Chondrocyte (in vitro differentiated cells): ENCODE measurements around the gene IL1R2. TPM values are rescaled to one million over a fixed set of nuclear protein-coding genes. Genes with fewer than 3 reads are reported as not detected.
"Not testable (repeated sequence)": the region's sequence is repeated elsewhere in the genome, so short reads cannot be mapped to it uniquely, and the experiment has no call there.

Source experiments
- DNase-seq: peaks from one replicate; pipeline ENCODE4 v3.0.0; 2021; ENCODE audit warnings: mixed read lengths, low spot score
- H3K27ac Mint-ChIP-seq: one replicate; pipeline ENCODE4 v1.8.0; 2021; ENCODE audit warnings: mild to moderate bottlenecking, moderate library complexity, mixed read lengths; ENCODE audit not compliant: unreplicated experiment
- H3K27me3 Mint-ChIP-seq: 2 replicates; pipeline ENCODE4 v1.8.0; 2021; ENCODE audit warnings: low read depth, mixed read lengths
- H3K36me3 Mint-ChIP-seq: 2 replicates; pipeline ENCODE4 v1.8.0; 2021; ENCODE audit warnings: low read depth, mixed read lengths
- H3K4me1 Mint-ChIP-seq: 2 replicates; pipeline ENCODE4 v1.8.0; 2021; ENCODE audit warnings: low read depth, mild to moderate bottlenecking, mixed read lengths
- H3K4me3 Mint-ChIP-seq: one replicate; pipeline ENCODE4 v1.8.0; 2021; ENCODE audit warnings: mild to moderate bottlenecking, moderate library complexity, mixed read lengths; ENCODE audit not compliant: unreplicated experiment
- H3K9me3 Mint-ChIP-seq: 2 replicates; pipeline ENCODE4 v1.8.0; 2021; ENCODE audit warnings: low read depth, mixed read lengths
- CTCF ChIP-seq: fragments of 200-600 bp; sonication (generic); IDR thresholded peaks from 2 replicates; pipeline ENCODE4 v1.5.0; 2021; ENCODE audit warnings: antibody characterized with exemption, mild to moderate bottlenecking, moderate library complexity
- total RNA-seq: library from RNA; stranded (reverse); gene quantifications from 3 replicates; pipeline ENCODE4 v1.2.1, GENCODE V29; 2021

Gene IL1R2
- total RNA-seq, 1 donor from 2014 or later, result not detected

DNA sequence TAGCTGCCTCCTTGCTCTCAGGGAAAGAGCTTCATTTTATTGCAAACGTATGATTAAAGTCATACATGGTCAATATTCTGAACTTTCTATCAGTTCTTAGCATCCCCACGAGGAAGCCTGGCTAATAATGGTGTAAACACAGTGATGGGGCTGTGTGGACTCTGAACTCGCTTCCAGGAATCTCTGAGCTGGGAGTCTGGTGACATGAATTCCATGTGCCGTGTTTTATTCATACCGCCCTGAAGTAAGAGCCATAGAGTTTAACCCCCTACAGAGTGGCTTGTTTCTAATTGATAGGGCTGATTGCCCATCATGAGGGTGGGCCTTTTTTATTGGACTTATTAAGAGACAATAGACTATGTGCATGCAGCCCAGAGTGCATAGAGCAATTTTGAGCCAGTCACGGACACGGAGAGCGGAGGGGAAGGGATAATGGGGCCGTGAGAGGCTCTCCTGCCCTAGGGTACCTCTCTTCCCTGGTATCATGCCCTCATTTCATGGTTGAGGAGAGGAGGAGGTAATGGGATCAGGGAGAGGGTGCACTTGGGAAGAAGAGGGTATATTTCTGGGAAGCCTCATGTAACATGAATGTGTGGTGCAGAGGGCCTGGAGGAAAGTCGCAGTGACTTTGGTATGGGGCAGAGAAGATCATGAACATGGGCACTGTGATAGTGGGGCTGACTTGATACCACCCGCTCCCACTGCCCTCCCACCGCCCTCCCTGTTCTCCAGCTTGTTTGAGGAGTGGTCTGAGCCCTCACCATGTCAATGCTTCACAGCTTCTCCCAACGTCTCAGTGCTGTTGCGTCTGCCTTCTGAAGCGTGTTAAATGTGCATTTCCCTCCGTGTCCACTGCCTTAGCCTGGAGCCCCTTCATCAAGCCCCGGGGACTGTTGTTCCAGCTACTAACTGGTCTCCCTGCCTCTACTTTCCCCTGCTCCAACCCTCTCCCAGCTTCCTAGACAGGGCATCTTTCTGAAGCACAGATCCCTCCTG is 73.2 kb downstream of the IL1R2 start:
- Mint-ChIP-seq H3K9me3 (peaks cover 5% of the 10 kb centered on the region), H3K27ac (peak overlapping the region; percentile 90), H3K27me3 (no peaks in the 10 kb centered on the region), H3K36me3 (peaks cover 2% of the 10 kb centered on the region), H3K4me3 (peak overlapping the region; percentile 0), H3K4me1 (peaks cover 58% of the 10 kb centered on the region)
- no peak for TF ChIP-seq CTCF
- no peak for DNase-seq

GRCh38 chr2:102065675-102066252 is 74.0 kb downstream of the IL1R2 start:
- Mint-ChIP-seq H3K4me3 (no peak overlapping the region), H3K4me1 (peaks cover 61% of the 10 kb centered on the region), H3K36me3 (peaks cover 2% of the 10 kb centered on the region), H3K9me3 (peaks cover 5% of the 10 kb centered on the region), H3K27ac (peak overlapping the region; percentile 4), H3K27me3 (no peaks in the 10 kb centered on the region)
- DNase-seq, result no peak
- TF ChIP-seq CTCF, result no peak

DNA sequence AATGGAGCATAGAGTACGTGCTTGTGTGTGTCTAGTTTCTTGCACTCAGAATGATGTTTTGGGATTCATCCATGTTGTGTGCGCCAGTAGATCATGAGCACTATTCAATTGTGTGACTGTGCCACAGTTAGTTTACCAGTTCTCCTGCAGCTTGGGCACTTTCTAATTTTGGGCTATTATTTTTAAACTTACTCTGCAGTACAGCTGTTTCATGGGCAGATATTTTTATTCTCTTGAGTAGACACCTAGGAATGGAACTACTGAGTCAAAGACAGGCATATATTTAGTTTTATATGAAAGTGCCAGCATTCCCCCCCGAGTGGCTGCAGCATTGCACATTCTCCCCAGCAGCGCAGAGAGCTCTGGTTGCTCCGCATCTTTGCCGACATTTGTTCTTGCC is 74.8 kb downstream of the IL1R2 start:
- TF ChIP-seq CTCF, result no peak
- DNase-seq, result no peak
- peaks cover 61% of the 10 kb centered on the region for H3K4me1 Mint-ChIP-seq
- peaks cover 2% of the 10 kb centered on the region for H3K36me3 Mint-ChIP-seq
- peaks cover 5% of the 10 kb centered on the region for H3K9me3 Mint-ChIP-seq
- no peak overlapping the region for H3K27ac Mint-ChIP-seq
- no peaks in the 10 kb centered on the region for H3K27me3 Mint-ChIP-seq
- no peak overlapping the region for H3K4me3 Mint-ChIP-seq

DNA sequence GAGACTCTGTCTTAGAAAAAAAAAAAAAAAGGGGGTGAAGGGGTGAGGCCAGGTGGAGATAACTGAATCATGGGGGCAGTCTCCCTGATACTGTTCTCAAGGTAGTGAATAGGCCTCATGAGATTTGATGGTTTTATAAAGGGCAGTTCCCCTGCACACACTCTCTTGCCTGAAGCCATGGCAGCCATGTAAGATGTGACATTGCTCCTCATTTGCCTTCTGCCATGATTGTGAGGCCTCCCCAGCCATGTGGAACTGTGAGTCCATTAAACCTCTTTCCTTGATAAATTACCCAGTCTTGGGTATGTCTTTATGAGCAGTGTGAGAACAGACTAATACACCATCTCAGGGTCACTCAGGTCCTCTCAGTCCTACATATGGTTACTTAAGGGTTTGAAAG is 76.4 kb downstream of the IL1R2 start:
- H3K9me3 Mint-ChIP-seq, H3K27me3 Mint-ChIP-seq, H3K27ac Mint-ChIP-seq, DNase-seq, H3K4me3 Mint-ChIP-seq, H3K36me3 Mint-ChIP-seq: not testable (repeated sequence)
- H3K4me1 Mint-ChIP-seq, result peaks cover 54% of the 10 kb centered on the region

DNA sequence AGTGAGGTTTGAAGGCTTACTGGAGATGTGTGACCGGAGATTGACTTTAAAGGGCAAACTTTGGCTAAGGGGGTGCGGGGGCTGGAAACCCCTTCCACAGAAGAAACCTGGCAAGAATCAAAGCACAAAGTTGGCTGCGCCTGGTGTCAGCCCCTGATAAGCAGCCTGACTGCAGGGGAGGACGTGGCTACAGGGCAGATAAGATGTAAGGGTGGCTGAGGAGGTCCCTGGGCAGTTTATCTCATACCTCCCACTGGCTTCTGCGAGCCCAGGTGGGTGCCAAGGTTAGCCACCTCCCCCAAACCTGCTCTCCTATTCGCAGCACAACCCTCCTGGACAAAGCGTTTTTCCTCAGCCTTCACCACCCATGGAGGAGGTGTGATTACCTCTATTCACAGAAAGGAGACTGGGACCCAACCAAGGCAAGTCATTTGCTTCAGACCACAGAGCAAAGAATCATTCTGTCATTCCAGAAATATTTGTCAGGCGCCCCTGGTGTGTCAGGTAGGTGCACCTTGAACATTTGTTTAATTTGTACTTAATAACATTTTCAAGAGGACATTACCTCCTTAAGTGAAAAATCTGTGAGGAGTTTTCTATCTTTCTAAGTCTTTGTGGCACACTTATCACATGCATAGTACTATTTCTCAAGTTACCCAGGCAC is 77.7 kb downstream of the IL1R2 start:
- H3K4me3 Mint-ChIP-seq, result no peak overlapping the region
- no peaks in the 10 kb centered on the region for H3K27me3 Mint-ChIP-seq
- TF ChIP-seq CTCF, result no peak
- no peak overlapping the region for H3K27ac Mint-ChIP-seq
- peaks cover 43% of the 10 kb centered on the region for H3K4me1 Mint-ChIP-seq
- no peak for DNase-seq
- H3K9me3 Mint-ChIP-seq, result peaks cover 5% of the 10 kb centered on the region
- H3K36me3 Mint-ChIP-seq, result peaks cover 2% of the 10 kb centered on the region
